Ovary (tissue), 3 donors: ENCODE results near the gene USP32.

ENCODE experiments used
- POLR2A ChIP-seq: fragments of 450-650 bp; IDR thresholded peaks from one replicate; pipeline ENCODE4 v1.6.1; 2017; ENCODE audit warnings: antibody characterized with exemption, mild to moderate bottlenecking, moderate library complexity
- TF ChIP-seq, protein P1 (sequence below), 3 donors: fragments of 450-650 bp in 2 of 3; fragments of 200-600 bp in 1 of 3; IDR thresholded peaks; one replicate each; pipeline versions ENCODE4 v1.5.1 to v1.8.0; 2016 to 2022; ENCODE audit warnings: antibody characterized with exemption in 3 of 3, mild to moderate bottlenecking in 1 of 3
- donor health status: DM: no; HTN: no; CAD: no.

DNA sequence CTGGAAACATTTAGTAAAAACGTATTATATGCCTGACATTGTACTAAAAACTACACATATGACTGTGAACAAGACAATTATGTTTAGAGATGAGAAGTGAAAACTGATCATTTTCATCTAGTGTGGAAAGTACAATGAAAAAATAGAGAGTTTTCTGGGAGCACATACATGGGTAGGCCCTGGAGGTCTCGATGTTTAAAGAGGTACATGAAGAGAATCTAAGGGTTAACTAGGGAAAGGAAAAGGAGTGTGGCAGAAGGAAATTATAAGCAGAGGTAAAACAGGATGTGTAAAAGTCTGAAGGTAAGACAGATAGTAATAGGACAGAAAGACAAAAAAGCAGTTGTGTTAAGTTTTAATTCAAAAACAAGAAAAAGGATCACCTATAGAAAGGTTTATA lies 113.7 kb downstream of the USP32 start:
- TF ChIP-seq, protein P1, sequence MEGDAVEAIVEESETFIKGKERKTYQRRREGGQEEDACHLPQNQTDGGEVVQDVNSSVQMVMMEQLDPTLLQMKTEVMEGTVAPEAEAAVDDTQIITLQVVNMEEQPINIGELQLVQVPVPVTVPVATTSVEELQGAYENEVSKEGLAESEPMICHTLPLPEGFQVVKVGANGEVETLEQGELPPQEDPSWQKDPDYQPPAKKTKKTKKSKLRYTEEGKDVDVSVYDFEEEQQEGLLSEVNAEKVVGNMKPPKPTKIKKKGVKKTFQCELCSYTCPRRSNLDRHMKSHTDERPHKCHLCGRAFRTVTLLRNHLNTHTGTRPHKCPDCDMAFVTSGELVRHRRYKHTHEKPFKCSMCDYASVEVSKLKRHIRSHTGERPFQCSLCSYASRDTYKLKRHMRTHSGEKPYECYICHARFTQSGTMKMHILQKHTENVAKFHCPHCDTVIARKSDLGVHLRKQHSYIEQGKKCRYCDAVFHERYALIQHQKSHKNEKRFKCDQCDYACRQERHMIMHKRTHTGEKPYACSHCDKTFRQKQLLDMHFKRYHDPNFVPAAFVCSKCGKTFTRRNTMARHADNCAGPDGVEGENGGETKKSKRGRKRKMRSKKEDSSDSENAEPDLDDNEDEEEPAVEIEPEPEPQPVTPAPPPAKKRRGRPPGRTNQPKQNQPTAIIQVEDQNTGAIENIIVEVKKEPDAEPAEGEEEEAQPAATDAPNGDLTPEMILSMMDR (IDR thresholded peaks at IDR 0.05) = no peak
- TF ChIP-seq POLR2A = no peak
